ENCODE measurements around the gene LECT2. TPM values are rescaled to one million over a fixed set of nuclear protein-coding genes. Genes with fewer than 3 reads are reported as not detected.

The LECT2 gene
- total RNA-seq, 4 donors from 2014 or later: not detected

- no peaks in the 10 kb centered on the region for H3K9me3 ChIP-seq
- no peaks in the 10 kb centered on the region for H3K36me3 ChIP-seq
- TF ChIP-seq CTCF (IDR thresholded peaks at IDR 0.05) (peak in 1 of 4 experiments; percentile 4), POLR2A (IDR thresholded peaks at IDR 0.05) (no peak)
- DNase-seq: peak in 1 of 2 donors; percentile 44
- H3K4me1 ChIP-seq: peaks cover 0 to 18% of the 10 kb centered on the region in 2 donors
- no peak overlapping the region for H3K4me3 ChIP-seq
- H3K27ac ChIP-seq: peak overlapping the region; percentile 74 to 75
- H3K27me3 ChIP-seq: no peaks in the 10 kb centered on the region
- intact Hi-C loops (cut with DNase I; ENCODE audit: low total_unique reads): no loop called here
Measured at GRCh38 chr5:135993880-135994636, 39.3 kb upstream of the LECT2 start.

- Histone ChIP-seq H3K36me3 (no peaks in the 10 kb centered on the region), H3K27me3 (no peaks in the 10 kb centered on the region), H3K4me3 (no peak overlapping the region), H3K27ac (peak overlapping the region; percentile 74 to 75), H3K9me3 (no peaks in the 10 kb centered on the region), H3K4me1 (peaks cover 0 to 18% of the 10 kb centered on the region in 2 donors)
- no peak for TF ChIP-seq POLR2A (IDR thresholded peaks at IDR 0.05)
- TF ChIP-seq CTCF (IDR thresholded peaks at IDR 0.05): no peak
- intact Hi-C loops (cut with DNase I; ENCODE audit: low total_unique reads): no loop called here
- no peak for DNase-seq
Measured at GRCh38 chr5:135993335-135993879, 38.6 kb upstream of the LECT2 start.

- peaks cover 0 to 18% of the 10 kb centered on the region in 2 donors for H3K4me1 ChIP-seq
Measured at GRCh38 chr5:135991429-135991828, 36.6 kb upstream of the LECT2 start.

GRCh38 chr5:135990528-135991255, 35.9 kb upstream of the LECT2 start:
- H3K27me3 ChIP-seq: no peaks in the 10 kb centered on the region
- TF ChIP-seq POLR2A (IDR thresholded peaks at IDR 0.05) (no peak), CTCF (IDR thresholded peaks at IDR 0.05) (no peak)
- peaks cover 0 to 18% of the 10 kb centered on the region in 2 donors for H3K4me1 ChIP-seq
- DNase-seq: no peak
- H3K36me3 ChIP-seq: no peaks in the 10 kb centered on the region
- H3K9me3 ChIP-seq: no peaks in the 10 kb centered on the region
- H3K4me3 ChIP-seq: no peak overlapping the region
- intact Hi-C loops (cut with DNase I; ENCODE audit: low total_unique reads): no loop called here
- no peak overlapping the region for H3K27ac ChIP-seq

More at GRCh38 chr5:135991429-135991828, 36.6 kb upstream of the LECT2 start:
- Histone ChIP-seq H3K27ac (no peak overlapping the region), H3K27me3 (no peaks in the 10 kb centered on the region), H3K9me3 (no peaks in the 10 kb centered on the region), H3K4me3 (no peak overlapping the region), H3K36me3 (no peaks in the 10 kb centered on the region)
- no peak for TF ChIP-seq CTCF (IDR thresholded peaks at IDR 0.05)
- no peak for TF ChIP-seq POLR2A (IDR thresholded peaks at IDR 0.05)
- no peak for DNase-seq
- intact Hi-C loops (cut with DNase I; ENCODE audit: low total_unique reads): no loop called here

- no peak overlapping the region for H3K27ac ChIP-seq
- no peak for DNase-seq
- H3K27me3 ChIP-seq: no peaks in the 10 kb centered on the region
- TF ChIP-seq CTCF (IDR thresholded peaks at IDR 0.05) (no peak), POLR2A (IDR thresholded peaks at IDR 0.05) (no peak)
- H3K4me1 ChIP-seq: peaks cover 0 to 18% of the 10 kb centered on the region in 2 donors
- no peak overlapping the region for H3K4me3 ChIP-seq
- no peaks in the 10 kb centered on the region for H3K36me3 ChIP-seq
- H3K9me3 ChIP-seq: no peaks in the 10 kb centered on the region
- intact Hi-C loops (cut with DNase I; ENCODE audit: low total_unique reads): no loop called here
Measured at GRCh38 chr5:135989686-135990085, 34.9 kb upstream of the LECT2 start.
